Nephron progenitor cell (in vitro differentiated cells): Measurements from ENCODE around the gene EFCAB7.

ENCODE experiments used
- DNase-seq: peaks from one replicate; pipeline ENCODE4 v3.0.0; 2021
- H3K27ac Mint-ChIP-seq: 2 replicates; pipeline ENCODE4 v1.8.0; 2021; ENCODE audit warnings: mild to moderate bottlenecking, moderate library complexity, mixed read lengths
- H3K27me3 Mint-ChIP-seq: 2 replicates; pipeline ENCODE4 v1.8.0; 2021; ENCODE audit warnings: mild to moderate bottlenecking, low read depth, mixed read lengths; ENCODE audit not compliant: poor library complexity
- H3K36me3 Mint-ChIP-seq: 2 replicates; pipeline ENCODE4 v1.8.0; 2021; ENCODE audit warnings: low read depth, mixed read lengths
- H3K4me1 Mint-ChIP-seq: 2 replicates; pipeline ENCODE4 v1.8.0; 2021; ENCODE audit warnings: mixed read lengths
- H3K4me3 Mint-ChIP-seq: 2 replicates; pipeline ENCODE4 v1.8.0; 2021; ENCODE audit warnings: mild to moderate bottlenecking, moderate library complexity, mixed read lengths
- H3K9me3 Mint-ChIP-seq: 2 replicates; pipeline ENCODE4 v1.8.0; 2021; ENCODE audit warnings: mild to moderate bottlenecking, moderate library complexity, mixed read lengths
- TF ChIP-seq, protein P1 (sequence below): fragments of 200-600 bp; sonication (generic); IDR thresholded peaks from 2 replicates; pipeline ENCODE4 v1.5.0; 2021; ENCODE audit warnings: antibody characterized with exemption

EFCAB7 gene

DNA sequence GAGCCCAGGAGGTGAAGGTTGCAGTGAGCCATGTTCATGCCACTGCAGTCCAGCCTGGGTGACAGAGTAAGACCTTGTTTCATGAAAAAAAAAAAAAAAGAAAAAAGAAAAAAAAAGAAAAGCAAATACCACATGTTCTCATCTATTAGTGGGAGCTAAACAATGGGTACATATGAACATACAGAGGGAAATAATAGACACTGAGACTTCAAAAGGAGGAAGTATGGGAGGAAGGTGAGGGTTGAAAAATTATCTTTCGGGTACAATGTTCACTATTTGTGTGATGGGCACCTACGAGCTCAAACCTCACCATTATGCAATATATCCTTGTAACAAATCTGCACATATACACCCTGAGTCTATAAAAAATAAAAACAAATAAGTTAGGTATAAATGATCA lies 6.7 kb upstream of the EFCAB7 start:
- peaks cover 54% of the 10 kb centered on the region for H3K36me3 Mint-ChIP-seq
- H3K27ac Mint-ChIP-seq, result no peak overlapping the region
- peaks cover 7% of the 10 kb centered on the region for H3K4me1 Mint-ChIP-seq
- no peak for DNase-seq
- TF ChIP-seq, protein P1, sequence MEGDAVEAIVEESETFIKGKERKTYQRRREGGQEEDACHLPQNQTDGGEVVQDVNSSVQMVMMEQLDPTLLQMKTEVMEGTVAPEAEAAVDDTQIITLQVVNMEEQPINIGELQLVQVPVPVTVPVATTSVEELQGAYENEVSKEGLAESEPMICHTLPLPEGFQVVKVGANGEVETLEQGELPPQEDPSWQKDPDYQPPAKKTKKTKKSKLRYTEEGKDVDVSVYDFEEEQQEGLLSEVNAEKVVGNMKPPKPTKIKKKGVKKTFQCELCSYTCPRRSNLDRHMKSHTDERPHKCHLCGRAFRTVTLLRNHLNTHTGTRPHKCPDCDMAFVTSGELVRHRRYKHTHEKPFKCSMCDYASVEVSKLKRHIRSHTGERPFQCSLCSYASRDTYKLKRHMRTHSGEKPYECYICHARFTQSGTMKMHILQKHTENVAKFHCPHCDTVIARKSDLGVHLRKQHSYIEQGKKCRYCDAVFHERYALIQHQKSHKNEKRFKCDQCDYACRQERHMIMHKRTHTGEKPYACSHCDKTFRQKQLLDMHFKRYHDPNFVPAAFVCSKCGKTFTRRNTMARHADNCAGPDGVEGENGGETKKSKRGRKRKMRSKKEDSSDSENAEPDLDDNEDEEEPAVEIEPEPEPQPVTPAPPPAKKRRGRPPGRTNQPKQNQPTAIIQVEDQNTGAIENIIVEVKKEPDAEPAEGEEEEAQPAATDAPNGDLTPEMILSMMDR, result no peak
- peaks cover 33% of the 10 kb centered on the region for H3K9me3 Mint-ChIP-seq
- no peaks in the 10 kb centered on the region for H3K27me3 Mint-ChIP-seq
- no peak overlapping the region for H3K4me3 Mint-ChIP-seq

DNA sequence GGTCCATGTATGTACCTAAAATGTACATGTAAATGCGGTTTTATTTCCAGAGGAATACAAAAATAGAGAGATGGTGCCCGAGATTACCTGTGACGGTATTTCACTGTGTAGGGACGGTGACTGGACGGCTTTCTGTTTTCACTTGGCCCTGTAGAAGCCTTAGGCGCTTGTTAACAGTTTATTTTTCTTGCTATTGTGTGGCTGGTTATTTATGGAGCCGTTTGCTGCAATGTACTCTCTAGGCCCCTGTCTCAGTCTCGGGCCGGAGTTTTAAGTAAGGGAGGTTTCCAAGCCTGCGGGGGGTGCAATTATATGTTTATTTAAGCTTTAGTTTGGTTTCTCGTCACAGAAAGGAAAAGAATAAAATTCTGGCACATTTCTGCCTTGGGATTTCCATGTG lies 413 bp downstream of the EFCAB7 start:
- peak; percentile 7 for DNase-seq
- Mint-ChIP-seq H3K27me3 (peaks cover 6% of the 10 kb centered on the region), H3K4me3 (peak overlapping the region; percentile 97), H3K9me3 (no peaks in the 10 kb centered on the region), H3K4me1 (peaks cover 35% of the 10 kb centered on the region), H3K27ac (peak overlapping the region; percentile 100), H3K36me3 (peaks cover 11% of the 10 kb centered on the region)
- TF ChIP-seq, protein P1, result no peak

DNA sequence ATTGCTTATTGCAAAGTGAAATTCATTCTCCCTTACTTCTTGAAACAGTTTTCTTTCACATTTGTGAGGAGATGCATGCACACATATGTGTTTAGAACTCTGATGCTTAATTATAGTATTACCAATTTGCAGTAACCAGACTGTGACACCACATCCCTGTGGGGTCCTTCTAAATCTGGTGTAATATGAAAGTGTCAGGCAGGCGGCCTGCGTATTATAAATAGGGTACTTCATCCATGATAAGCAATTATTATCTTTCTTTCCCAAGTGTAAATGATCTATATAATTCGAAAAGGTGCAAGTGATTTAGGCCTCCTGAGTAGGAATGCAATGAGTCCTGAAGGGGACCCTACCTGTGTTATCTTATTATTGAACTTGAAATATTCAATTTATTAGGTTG lies 876 bp downstream of the EFCAB7 start:
- peaks cover 6% of the 10 kb centered on the region for H3K27me3 Mint-ChIP-seq
- peaks cover 11% of the 10 kb centered on the region for H3K36me3 Mint-ChIP-seq
- peak overlapping the region; percentile 97 for H3K4me3 Mint-ChIP-seq
- no peaks in the 10 kb centered on the region for H3K9me3 Mint-ChIP-seq
- DNase-seq, result no peak
- peaks cover 35% of the 10 kb centered on the region for H3K4me1 Mint-ChIP-seq
- peak overlapping the region; percentile 100 for H3K27ac Mint-ChIP-seq
- TF ChIP-seq, protein P1, result no peak

DNA sequence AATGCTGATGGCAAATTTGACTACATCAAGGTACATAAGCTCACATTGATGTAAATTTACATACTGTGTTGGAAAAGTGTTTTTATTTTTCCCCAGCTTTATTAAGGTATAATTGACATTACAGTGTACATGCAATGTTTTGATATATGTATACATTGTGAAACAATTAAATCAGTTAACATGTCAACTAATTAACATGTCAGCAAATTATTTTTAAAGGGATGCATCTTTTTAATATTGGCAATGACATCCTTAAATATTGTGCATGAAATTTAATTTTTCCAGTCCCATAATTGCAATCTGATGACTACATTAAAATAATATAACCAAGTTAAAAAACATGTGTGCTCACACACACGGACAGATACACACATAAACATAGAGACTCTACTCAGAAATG lies 9.4 kb downstream of the EFCAB7 start:
- Mint-ChIP-seq H3K27ac (no peak overlapping the region), H3K4me1 (no peaks in the 10 kb centered on the region), H3K36me3 (peaks cover 17% of the 10 kb centered on the region), H3K9me3 (no peaks in the 10 kb centered on the region), H3K27me3 (no peaks in the 10 kb centered on the region), H3K4me3 (no peak overlapping the region)
- TF ChIP-seq, protein P1, result no peak
- no peak for DNase-seq

DNA sequence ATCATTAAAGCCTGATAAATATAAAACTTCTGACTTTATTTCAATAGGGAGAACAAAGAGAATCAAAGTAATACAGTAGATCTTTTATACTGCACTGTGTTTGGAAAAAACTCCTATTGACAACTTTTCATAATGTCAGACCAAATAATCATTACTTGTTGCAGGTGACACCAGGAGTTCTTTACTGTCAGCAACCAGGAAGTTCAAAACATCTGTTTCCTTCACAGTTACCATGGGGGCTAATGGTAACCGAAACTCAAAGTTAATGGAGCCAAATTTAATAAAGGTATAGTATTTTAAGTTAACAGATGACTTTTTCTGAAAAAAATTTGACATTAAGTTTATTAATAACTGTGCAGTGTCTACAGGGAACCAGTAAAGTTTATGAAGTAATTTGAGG lies 10.6 kb downstream of the EFCAB7 start:
- Mint-ChIP-seq H3K27ac (no peak overlapping the region), H3K4me3 (no peak overlapping the region), H3K9me3 (no peaks in the 10 kb centered on the region), H3K4me1 (no peaks in the 10 kb centered on the region), H3K27me3 (no peaks in the 10 kb centered on the region), H3K36me3 (peaks cover 11% of the 10 kb centered on the region)
- no peak for DNase-seq
- TF ChIP-seq, protein P1, result no peak

DNA sequence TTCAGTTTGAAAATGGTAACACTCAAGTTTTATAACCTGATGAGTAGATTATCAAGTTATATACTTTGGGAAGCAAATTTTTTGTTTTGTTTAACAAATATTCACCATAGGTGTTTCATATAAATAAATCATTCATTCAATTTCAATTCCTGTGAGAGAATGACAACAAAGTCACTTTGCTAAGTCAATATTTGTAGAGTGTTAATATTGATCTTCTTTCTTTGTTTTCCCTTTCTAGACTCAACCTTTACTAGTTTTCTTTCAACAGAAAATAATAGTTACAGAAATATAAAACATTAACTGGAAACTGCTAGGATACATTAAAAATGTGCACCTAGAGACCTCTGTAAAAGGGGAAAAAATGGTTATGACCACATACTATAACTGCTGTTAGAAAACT lies 11.1 kb downstream of the EFCAB7 start:
- peaks cover 11% of the 10 kb centered on the region for H3K36me3 Mint-ChIP-seq
- TF ChIP-seq, protein P1, result no peak
- no peak overlapping the region for H3K27ac Mint-ChIP-seq
- no peaks in the 10 kb centered on the region for H3K27me3 Mint-ChIP-seq
- no peak for DNase-seq
- H3K4me3 Mint-ChIP-seq, result no peak overlapping the region
- H3K4me1 Mint-ChIP-seq, result no peaks in the 10 kb centered on the region
- no peaks in the 10 kb centered on the region for H3K9me3 Mint-ChIP-seq
